IgD-negative memory B cell (primary cell): ENCODE measurements around the gene SPTBN1. TPM values are rescaled to one million over a fixed set of nuclear protein-coding genes. Genes with fewer than 3 reads are reported as not detected.

Experiments used
- H3K27ac Mint-ChIP-seq, 3 donors: one replicate each; pipeline ENCODE4 v1.8.0; 2020 to 2022; ENCODE audit warnings: mild to moderate bottlenecking in 3 of 3, mixed read lengths in 3 of 3, moderate library complexity in 1 of 3
- H3K27me3 Mint-ChIP-seq: one replicate; pipeline ENCODE4 v1.8.0; 2021; ENCODE audit warnings: mixed read lengths
- H3K36me3 Mint-ChIP-seq: one replicate; pipeline ENCODE4 v1.8.0; 2020; ENCODE audit warnings: mild to moderate bottlenecking, mixed read lengths
- H3K4me1 Mint-ChIP-seq, 3 donors: one replicate each; pipeline ENCODE4 v1.8.0; 2020 to 2022; ENCODE audit warnings: mixed read lengths in 3 of 3, mild to moderate bottlenecking in 1 of 3
- H3K4me3 Mint-ChIP-seq, 4 donors: one replicate each; pipeline ENCODE4 v1.8.0; 2020 to 2022; ENCODE audit warnings: mild to moderate bottlenecking in 4 of 4, mixed read lengths in 4 of 4, moderate library complexity in 3 of 4
- H3K9me3 Mint-ChIP-seq, 3 donors: one replicate each; pipeline ENCODE4 v1.8.0; 2020 to 2021; ENCODE audit warnings: mixed read lengths in 3 of 3, mild to moderate bottlenecking in 1 of 3
- polyA plus RNA-seq: library from polyadenylated mRNA; unstranded; fragments of 300-500 nt; fragmentation: Illumina TruSeq; gene quantifications from one replicate; pipeline ENCODE4 v1.2.3, GENCODE V29; 2021

Gene SPTBN1
- polyA plus RNA-seq, 1 donor from 2014 or later: 57.8 TPM

- Mint-ChIP-seq H3K4me3 (no peak overlapping the region), H3K9me3 (no peaks in the 10 kb centered on the region), H3K27ac (no peak overlapping the region), H3K27me3 (no peaks in the 10 kb centered on the region), H3K36me3 (peaks cover 12% of the 10 kb centered on the region), H3K4me1 (peaks cover 20 to 34% (median 24%) of the 10 kb centered on the region in 3 donors)
Measured at GRCh38 chr2:54639609-54640008, 183.5 kb downstream of the SPTBN1 start.

GRCh38 chr2:54640834-54641540, 184.9 kb downstream of the SPTBN1 start:
- H3K4me1 Mint-ChIP-seq: peaks cover 10 to 23% (median 13%) of the 10 kb centered on the region in 3 donors
- H3K27me3 Mint-ChIP-seq: no peaks in the 10 kb centered on the region
- H3K4me3 Mint-ChIP-seq: no peak overlapping the region
- peaks cover 12% of the 10 kb centered on the region for H3K36me3 Mint-ChIP-seq
- no peaks in the 10 kb centered on the region for H3K9me3 Mint-ChIP-seq
- no peak overlapping the region for H3K27ac Mint-ChIP-seq

GRCh38 chr2:54641988-54642387, 185.9 kb downstream of the SPTBN1 start:
- H3K4me3 Mint-ChIP-seq: no peak overlapping the region
- peaks cover 14% of the 10 kb centered on the region for H3K36me3 Mint-ChIP-seq
- H3K27me3 Mint-ChIP-seq: no peaks in the 10 kb centered on the region
- H3K27ac Mint-ChIP-seq: peak overlapping the region in 1 of 3 donors; percentile 9
- H3K4me1 Mint-ChIP-seq: peaks cover 10 to 20% (median 13%) of the 10 kb centered on the region in 3 donors
- H3K9me3 Mint-ChIP-seq: no peaks in the 10 kb centered on the region

DNA sequence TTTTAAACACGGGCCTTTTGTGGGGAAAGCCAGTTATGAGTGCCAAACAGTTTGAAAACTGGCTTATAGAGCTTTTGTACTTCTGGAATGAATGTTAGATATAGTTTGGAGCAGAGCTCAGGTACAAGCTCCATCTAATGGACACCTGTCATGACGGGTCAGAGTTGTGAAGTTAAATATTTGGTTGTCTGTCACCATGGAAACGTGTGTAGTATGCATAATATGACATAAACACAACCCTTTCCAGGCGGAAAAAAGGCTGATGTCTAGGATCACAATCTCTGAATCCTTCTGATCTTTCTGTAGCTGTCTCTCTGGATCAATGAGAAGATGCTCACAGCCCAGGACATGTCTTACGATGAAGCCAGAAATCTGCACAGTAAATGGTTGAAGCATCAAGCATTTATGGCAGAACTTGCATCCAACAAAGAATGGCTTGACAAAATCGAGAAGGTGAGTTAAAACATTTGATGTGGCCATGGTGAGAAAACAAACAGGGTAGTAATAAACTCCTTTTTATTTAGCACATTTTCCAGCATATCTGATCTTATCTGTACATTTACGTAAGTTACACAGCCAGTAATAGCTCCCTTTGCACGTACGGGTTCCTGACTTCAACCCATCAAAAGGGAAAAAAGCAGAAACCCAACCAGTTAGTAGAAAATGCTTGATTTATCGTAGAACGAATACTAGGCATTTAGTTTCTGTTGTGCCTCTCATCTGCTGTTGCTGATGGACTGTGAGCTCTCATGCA, 186.7 kb downstream of the SPTBN1 start:
- Mint-ChIP-seq H3K27ac (no peak overlapping the region), H3K9me3 (no peaks in the 10 kb centered on the region), H3K4me3 (no peak overlapping the region), H3K4me1 (peaks cover 6 to 13% (median 13%) of the 10 kb centered on the region in 3 donors), H3K27me3 (no peaks in the 10 kb centered on the region), H3K36me3 (peaks cover 18% of the 10 kb centered on the region)

- Mint-ChIP-seq H3K27ac (no peak overlapping the region), H3K4me1 (peaks cover 0 to 5% (median 2%) of the 10 kb centered on the region in 3 donors), H3K9me3 (no peaks in the 10 kb centered on the region), H3K27me3 (no peaks in the 10 kb centered on the region), H3K36me3 (peaks cover 15% of the 10 kb centered on the region), H3K4me3 (no peak overlapping the region)
Measured at GRCh38 chr2:54644236-54644635, 188.1 kb downstream of the SPTBN1 start.

DNA sequence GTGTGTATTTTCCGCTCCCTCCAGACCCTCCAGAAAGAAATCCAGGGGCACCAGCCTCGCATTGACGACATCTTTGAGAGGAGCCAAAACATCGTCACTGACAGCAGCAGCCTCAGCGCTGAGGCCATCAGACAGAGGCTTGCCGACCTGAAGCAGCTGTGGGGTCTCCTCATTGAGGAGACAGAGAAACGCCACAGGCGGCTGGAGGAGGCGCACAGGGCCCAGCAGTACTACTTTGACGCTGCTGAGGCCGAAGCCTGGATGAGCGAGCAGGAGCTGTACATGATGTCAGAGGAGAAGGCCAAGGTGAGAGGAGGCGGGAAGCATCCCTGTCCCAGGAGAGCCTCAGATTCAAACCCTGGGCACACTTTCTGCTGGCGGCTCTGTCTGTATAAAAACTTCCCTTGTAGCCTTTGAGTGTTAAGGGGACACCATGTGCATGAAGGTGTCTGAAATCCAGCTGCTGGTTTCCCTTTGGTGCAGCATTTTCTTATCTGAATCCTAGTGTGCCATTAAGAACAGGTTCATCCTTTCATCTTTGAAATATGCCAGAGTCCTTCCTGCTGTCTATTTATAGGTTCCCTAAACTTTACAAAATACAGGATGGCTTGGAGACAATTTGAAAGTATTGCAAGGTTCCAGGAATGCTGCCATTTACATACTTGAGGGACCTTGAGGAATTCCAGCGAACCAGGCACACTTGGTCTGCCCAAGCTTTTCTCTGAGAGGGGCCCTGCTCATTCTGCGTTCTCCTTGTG, 190.2 kb downstream of the SPTBN1 start:
- H3K36me3 Mint-ChIP-seq: peaks cover 12% of the 10 kb centered on the region
- H3K4me1 Mint-ChIP-seq: peaks cover 0 to under 1% (median 0%) of the 10 kb centered on the region in 3 donors
- no peaks in the 10 kb centered on the region for H3K27me3 Mint-ChIP-seq
- H3K4me3 Mint-ChIP-seq: no peak overlapping the region
- no peaks in the 10 kb centered on the region for H3K9me3 Mint-ChIP-seq
- no peak overlapping the region for H3K27ac Mint-ChIP-seq

- no peaks in the 10 kb centered on the region for H3K27me3 Mint-ChIP-seq
- no peaks in the 10 kb centered on the region for H3K9me3 Mint-ChIP-seq
- H3K4me1 Mint-ChIP-seq: peaks cover 0 to 2% (median 0%) of the 10 kb centered on the region in 3 donors
- no peak overlapping the region for H3K4me3 Mint-ChIP-seq
- no peak overlapping the region for H3K27ac Mint-ChIP-seq
- H3K36me3 Mint-ChIP-seq: peaks cover 9% of the 10 kb centered on the region
Measured at GRCh38 chr2:54648256-54648655, 192.1 kb downstream of the SPTBN1 start.

- H3K4me1 Mint-ChIP-seq: peaks cover 0 to 2% (median 0%) of the 10 kb centered on the region in 3 donors
- no peak overlapping the region for H3K27ac Mint-ChIP-seq
- no peaks in the 10 kb centered on the region for H3K27me3 Mint-ChIP-seq
- no peaks in the 10 kb centered on the region for H3K9me3 Mint-ChIP-seq
- H3K36me3 Mint-ChIP-seq: peaks cover 9% of the 10 kb centered on the region
- H3K4me3 Mint-ChIP-seq: no peak overlapping the region
Measured at GRCh38 chr2:54649191-54649590, 193.1 kb downstream of the SPTBN1 start.

DNA sequence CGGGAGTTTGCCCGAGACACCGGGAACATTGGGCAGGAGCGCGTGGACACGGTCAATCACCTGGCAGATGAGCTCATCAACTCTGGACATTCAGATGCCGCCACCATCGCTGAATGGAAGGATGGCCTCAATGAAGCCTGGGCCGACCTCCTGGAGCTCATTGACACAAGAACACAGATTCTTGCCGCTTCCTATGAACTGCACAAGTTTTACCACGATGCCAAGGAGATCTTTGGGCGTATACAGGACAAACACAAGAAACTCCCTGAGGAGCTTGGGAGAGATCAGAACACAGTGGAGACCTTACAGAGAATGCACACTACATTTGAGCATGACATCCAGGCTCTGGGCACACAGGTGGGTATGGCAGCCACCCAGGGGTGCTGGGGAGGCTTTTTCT, 193.5 kb downstream of the SPTBN1 start:
- Mint-ChIP-seq H3K9me3 (no peaks in the 10 kb centered on the region), H3K36me3 (peaks cover 9% of the 10 kb centered on the region), H3K4me1 (peaks cover 0 to 2% (median 0%) of the 10 kb centered on the region in 3 donors), H3K4me3 (no peak overlapping the region), H3K27ac (peak overlapping the region in 1 of 3 donors; percentile 5), H3K27me3 (no peaks in the 10 kb centered on the region)

GRCh38 chr2:54650612-54651011, 194.5 kb downstream of the SPTBN1 start:
- Mint-ChIP-seq H3K27ac (no peak overlapping the region), H3K27me3 (no peaks in the 10 kb centered on the region), H3K4me3 (no peak overlapping the region), H3K36me3 (peaks cover 9% of the 10 kb centered on the region), H3K4me1 (peaks cover 0 to 2% (median 0%) of the 10 kb centered on the region in 3 donors), H3K9me3 (no peaks in the 10 kb centered on the region)

- no peaks in the 10 kb centered on the region for H3K27me3 Mint-ChIP-seq
- H3K4me1 Mint-ChIP-seq: peaks cover 0 to 2% (median 0%) of the 10 kb centered on the region in 3 donors
- no peaks in the 10 kb centered on the region for H3K9me3 Mint-ChIP-seq
- H3K4me3 Mint-ChIP-seq: no peak overlapping the region
- H3K27ac Mint-ChIP-seq: no peak overlapping the region
- H3K36me3 Mint-ChIP-seq: peaks cover 9% of the 10 kb centered on the region
Measured at GRCh38 chr2:54651291-54651690, 195.2 kb downstream of the SPTBN1 start.

DNA sequence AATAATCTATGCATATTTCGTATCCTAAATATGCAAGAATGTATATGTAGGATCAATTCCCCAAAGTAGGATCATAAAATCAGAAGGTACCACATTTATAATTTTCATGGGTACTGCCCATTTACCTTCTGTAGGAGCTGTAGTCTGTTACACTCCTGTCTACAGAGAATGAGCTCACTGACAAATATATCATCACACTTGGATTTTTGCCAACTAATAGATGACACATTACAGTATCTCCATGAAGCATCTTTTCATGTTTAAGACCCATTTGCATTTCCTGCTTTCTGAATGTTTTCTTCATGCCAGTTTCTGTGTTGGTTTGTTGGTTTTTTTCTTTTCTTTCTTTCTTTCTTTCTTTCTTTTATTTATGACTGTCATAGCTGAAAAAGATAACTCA, 196.4 kb downstream of the SPTBN1 start:
- no peak overlapping the region for H3K27ac Mint-ChIP-seq
- H3K4me1 Mint-ChIP-seq: peaks cover 0 to 3% (median 0%) of the 10 kb centered on the region in 3 donors
- peaks cover 2% of the 10 kb centered on the region for H3K36me3 Mint-ChIP-seq
- H3K9me3 Mint-ChIP-seq: no peaks in the 10 kb centered on the region
- H3K27me3 Mint-ChIP-seq: no peaks in the 10 kb centered on the region
- H3K4me3 Mint-ChIP-seq: no peak overlapping the region

DNA sequence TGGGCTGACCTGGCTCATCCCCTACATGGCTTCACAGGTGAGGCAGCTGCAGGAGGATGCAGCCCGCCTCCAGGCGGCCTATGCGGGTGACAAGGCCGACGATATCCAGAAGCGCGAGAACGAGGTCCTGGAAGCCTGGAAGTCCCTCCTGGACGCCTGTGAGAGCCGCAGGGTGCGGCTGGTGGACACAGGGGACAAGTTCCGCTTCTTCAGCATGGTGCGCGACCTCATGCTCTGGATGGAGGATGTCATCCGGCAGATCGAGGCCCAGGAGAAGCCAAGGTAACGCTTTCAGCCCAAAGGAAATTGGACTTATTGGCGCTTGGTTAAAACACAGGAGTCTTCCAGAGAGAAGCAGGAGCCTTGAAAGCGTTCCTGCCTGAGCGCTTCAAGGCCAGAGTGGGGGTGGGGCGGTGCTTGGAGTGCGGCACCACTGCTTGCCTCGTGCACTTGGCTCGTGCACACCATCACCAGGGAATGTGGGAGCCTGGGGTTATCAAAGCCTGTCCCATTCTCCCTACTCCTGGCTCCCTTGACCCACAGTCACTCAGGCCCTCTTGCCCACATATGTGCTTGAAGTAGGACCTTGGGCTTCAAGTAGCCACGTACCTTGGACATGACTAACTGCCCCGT, 197.6 kb downstream of the SPTBN1 start:
- peaks cover 0 to 5% (median 0%) of the 10 kb centered on the region in 3 donors for H3K4me1 Mint-ChIP-seq
- no peaks in the 10 kb centered on the region for H3K27me3 Mint-ChIP-seq
- H3K9me3 Mint-ChIP-seq: no peaks in the 10 kb centered on the region
- no peak overlapping the region for H3K27ac Mint-ChIP-seq
- no peak overlapping the region for H3K4me3 Mint-ChIP-seq
- no peaks in the 10 kb centered on the region for H3K36me3 Mint-ChIP-seq

- Mint-ChIP-seq H3K27ac (no peak overlapping the region), H3K4me3 (no peak overlapping the region), H3K36me3 (no peaks in the 10 kb centered on the region)
Measured at GRCh38 chr2:54655046-54655809, 199.1 kb downstream of the SPTBN1 start.

More at GRCh38 chr2:54655046-54655809, 199.1 kb downstream of the SPTBN1 start:
- H3K4me1 Mint-ChIP-seq: peaks cover 0 to 5% (median 0%) of the 10 kb centered on the region in 3 donors
- no peaks in the 10 kb centered on the region for H3K9me3 Mint-ChIP-seq
- H3K27me3 Mint-ChIP-seq: no peaks in the 10 kb centered on the region
